ENCODE data around the gene EXOSC2.

DNA sequence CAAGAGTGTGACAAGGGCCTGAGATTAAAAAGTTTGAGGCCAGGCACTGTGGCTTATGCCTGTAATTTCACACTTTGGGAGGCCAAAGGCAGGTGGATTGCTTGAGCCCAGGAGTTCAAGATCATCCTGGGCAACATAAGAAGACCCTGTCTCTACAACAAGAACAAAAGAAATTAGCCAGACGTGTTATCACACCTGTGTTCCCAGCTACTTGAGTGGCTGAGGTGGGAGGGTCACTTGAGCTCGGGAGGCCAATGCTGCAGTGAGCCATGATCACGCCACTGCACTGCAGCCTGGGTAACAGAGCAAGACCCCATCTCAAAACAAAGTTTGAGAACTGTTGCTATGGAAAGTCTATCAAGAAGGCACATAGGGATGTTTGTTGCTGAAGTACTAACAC lies 25.0 kb downstream of the EXOSC2 start:
- no peak for TF ChIP-seq RAD21 (IDR thresholded peaks at IDR 0.05; ENCODE audit: low read depth)
- no peak for TF ChIP-seq ZBTB7A (IDR thresholded peaks at IDR 0.05; ENCODE audit: low read depth)
- no peak for TF ChIP-seq EP300 (IDR thresholded peaks at IDR 0.05; ENCODE audit: borderline replicate concordance)
- no peak for TF ChIP-seq CEBPB (IDR thresholded peaks at IDR 0.05)
- TF ChIP-seq, protein P1, sequence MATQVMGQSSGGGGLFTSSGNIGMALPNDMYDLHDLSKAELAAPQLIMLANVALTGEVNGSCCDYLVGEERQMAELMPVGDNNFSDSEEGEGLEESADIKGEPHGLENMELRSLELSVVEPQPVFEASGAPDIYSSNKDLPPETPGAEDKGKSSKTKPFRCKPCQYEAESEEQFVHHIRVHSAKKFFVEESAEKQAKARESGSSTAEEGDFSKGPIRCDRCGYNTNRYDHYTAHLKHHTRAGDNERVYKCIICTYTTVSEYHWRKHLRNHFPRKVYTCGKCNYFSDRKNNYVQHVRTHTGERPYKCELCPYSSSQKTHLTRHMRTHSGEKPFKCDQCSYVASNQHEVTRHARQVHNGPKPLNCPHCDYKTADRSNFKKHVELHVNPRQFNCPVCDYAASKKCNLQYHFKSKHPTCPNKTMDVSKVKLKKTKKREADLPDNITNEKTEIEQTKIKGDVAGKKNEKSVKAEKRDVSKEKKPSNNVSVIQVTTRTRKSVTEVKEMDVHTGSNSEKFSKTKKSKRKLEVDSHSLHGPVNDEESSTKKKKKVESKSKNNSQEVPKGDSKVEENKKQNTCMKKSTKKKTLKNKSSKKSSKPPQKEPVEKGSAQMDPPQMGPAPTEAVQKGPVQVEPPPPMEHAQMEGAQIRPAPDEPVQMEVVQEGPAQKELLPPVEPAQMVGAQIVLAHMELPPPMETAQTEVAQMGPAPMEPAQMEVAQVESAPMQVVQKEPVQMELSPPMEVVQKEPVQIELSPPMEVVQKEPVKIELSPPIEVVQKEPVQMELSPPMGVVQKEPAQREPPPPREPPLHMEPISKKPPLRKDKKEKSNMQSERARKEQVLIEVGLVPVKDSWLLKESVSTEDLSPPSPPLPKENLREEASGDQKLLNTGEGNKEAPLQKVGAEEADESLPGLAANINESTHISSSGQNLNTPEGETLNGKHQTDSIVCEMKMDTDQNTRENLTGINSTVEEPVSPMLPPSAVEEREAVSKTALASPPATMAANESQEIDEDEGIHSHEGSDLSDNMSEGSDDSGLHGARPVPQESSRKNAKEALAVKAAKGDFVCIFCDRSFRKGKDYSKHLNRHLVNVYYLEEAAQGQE (IDR thresholded peaks at IDR 0.05; ENCODE audit: low read depth) = no peak
- TF ChIP-seq FOXM1 (IDR thresholded peaks at IDR 0.05; ENCODE audit: borderline replicate concordance, low read depth) = no peak
- TF ChIP-seq, protein P2, sequence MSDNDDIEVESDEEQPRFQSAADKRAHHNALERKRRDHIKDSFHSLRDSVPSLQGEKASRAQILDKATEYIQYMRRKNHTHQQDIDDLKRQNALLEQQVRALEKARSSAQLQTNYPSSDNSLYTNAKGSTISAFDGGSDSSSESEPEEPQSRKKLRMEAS (IDR thresholded peaks at IDR 0.05) = no peak
- TF ChIP-seq YY1 (IDR thresholded peaks at IDR 0.05; ENCODE audit: low read depth) = no peak
- TF ChIP-seq EGR1 (IDR thresholded peaks at IDR 0.05) = no peak
- no peak for TF ChIP-seq TEAD4 (IDR thresholded peaks at IDR 0.05)
- no peak for TF ChIP-seq TCF12 (IDR thresholded peaks at IDR 0.05; ENCODE audit: low read depth)
- no peak for TF ChIP-seq NFIC (IDR thresholded peaks at IDR 0.05)
- TF ChIP-seq CREB1 (IDR thresholded peaks at IDR 0.05; ENCODE audit: low read depth) = no peak

Data from Ishikawa (cell line).